ENCODE measurements around the gene ABCA5. TPM values are rescaled to one million over a fixed set of nuclear protein-coding genes. Genes with fewer than 3 reads are reported as not detected.

Gene ABCA5
- polyA plus RNA-seq, 3 donors: 0.50 to 3.1 (median 0.73) TPM

DNA sequence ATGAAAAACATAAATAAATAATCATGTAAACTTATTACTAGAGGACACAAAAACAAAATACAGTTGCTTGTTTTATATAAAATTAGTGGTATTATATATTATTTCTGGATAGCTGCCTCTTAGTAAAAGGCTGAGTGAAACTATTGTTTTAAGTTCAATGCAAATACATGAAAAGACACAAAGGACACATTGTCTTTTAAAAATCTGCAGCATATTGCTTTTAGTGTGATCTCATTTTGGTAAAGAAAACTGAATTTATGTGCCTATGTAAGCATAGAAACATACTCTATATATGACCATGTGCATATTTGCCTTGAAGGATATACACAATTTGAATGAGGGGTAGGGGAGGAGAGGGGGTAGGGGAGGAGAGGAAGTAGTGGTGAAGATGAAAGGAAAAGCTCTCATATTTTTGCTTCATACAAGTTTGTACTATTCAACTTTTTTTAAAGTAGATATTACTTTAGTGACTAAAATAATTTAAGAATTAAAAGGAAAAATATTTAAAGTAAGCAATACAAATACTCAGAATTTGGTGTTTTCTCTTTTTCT, 104.2 kb downstream of the ABCA5 start:
- Mint-ChIP-seq H3K4me1 (peaks cover 12% of the 10 kb centered on the region), H3K36me3 (no peaks in the 10 kb centered on the region), H3K27ac (no peak overlapping the region), H3K4me3 (no peak overlapping the region), H3K9me3 (peaks cover 0 to 4% (median 3%) of the 10 kb centered on the region in 7 donors), H3K27me3 (ENCODE audit: low read depth in 3 of 3) (no peaks in the 10 kb centered on the region)
- Histone ChIP-seq H2AFZ (ENCODE audit: insufficient read depth, low read depth, low read length, poor library complexity, severe bottlenecking) (no peak overlapping the region), H3K9me3 (replicated peaks in 1 of 2; ENCODE audit: control insufficient read depth in 1 of 2, insufficient read depth in 1 of 2, low read length in 2 of 2) (no peaks in the 10 kb centered on the region), H3K9ac (ENCODE audit: insufficient read depth, low read length, poor library complexity, severe bottlenecking) (no peak overlapping the region), H3K79me2 (ENCODE audit: insufficient read depth, low read length) (no peaks in the 10 kb centered on the region), H3K27ac (ENCODE audit: low read depth in 1 of 2, low read length in 2 of 2) (no peak overlapping the region), H3K4me2 (replicated peaks; ENCODE audit: extremely low read depth, low read length, poor library complexity, severe bottlenecking) (no peak overlapping the region), H3K4me3 (replicated peaks in 1 of 3; ENCODE audit: low read depth in 2 of 3, low read length in 3 of 3) (no peak overlapping the region), H3K27me3 (ENCODE audit: control insufficient read depth in 2 of 2, insufficient read depth in 2 of 2, low read length in 2 of 2) (no peaks in the 10 kb centered on the region), H3K36me3 (replicated peaks in 1 of 2; ENCODE audit: control insufficient read depth in 1 of 2, insufficient read depth in 2 of 2, low read length in 2 of 2) (no peaks in the 10 kb centered on the region), H3K4me1 (ENCODE audit: control insufficient read depth in 1 of 2, insufficient read depth in 2 of 2, low read length in 2 of 2) (peaks cover 4 to 7% of the 10 kb centered on the region in 2 donors), H4K20me1 (ENCODE audit: insufficient read depth, low read length) (no peaks in the 10 kb centered on the region)
- TF ChIP-seq, protein P1, sequence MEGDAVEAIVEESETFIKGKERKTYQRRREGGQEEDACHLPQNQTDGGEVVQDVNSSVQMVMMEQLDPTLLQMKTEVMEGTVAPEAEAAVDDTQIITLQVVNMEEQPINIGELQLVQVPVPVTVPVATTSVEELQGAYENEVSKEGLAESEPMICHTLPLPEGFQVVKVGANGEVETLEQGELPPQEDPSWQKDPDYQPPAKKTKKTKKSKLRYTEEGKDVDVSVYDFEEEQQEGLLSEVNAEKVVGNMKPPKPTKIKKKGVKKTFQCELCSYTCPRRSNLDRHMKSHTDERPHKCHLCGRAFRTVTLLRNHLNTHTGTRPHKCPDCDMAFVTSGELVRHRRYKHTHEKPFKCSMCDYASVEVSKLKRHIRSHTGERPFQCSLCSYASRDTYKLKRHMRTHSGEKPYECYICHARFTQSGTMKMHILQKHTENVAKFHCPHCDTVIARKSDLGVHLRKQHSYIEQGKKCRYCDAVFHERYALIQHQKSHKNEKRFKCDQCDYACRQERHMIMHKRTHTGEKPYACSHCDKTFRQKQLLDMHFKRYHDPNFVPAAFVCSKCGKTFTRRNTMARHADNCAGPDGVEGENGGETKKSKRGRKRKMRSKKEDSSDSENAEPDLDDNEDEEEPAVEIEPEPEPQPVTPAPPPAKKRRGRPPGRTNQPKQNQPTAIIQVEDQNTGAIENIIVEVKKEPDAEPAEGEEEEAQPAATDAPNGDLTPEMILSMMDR (IDR thresholded peaks at IDR 0.05): no peak
- no peak for DNase-seq
- intact Hi-C loops (cut with micrococcal nuclease): no loop called here

DNA sequence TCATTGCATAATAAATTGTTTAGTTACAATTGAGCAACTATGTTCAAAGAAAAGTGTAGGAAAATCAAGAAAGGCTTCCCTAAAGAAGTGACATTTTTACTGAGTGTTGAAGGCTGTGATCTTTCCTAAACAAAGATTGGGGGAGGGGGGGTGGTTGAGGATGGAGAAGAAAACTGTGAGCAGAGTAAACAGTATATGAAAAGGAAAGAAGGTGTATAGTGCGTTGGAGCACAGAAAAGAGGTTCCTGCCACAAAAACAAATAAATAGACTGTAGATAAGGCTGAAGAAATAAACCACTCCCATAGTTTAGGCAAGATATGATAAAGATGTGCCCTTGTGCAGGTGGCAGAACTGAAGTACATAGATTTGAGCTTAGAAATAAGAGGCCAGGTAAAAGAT, 106.8 kb downstream of the ABCA5 start:
- DNase-seq: no peak
- Histone ChIP-seq H3K9me3 (replicated peaks in 1 of 2; ENCODE audit: control insufficient read depth in 1 of 2, insufficient read depth in 1 of 2, low read length in 2 of 2) (no peaks in the 10 kb centered on the region), H3K9ac (ENCODE audit: insufficient read depth, low read length, poor library complexity, severe bottlenecking) (no peak overlapping the region), H3K27me3 (ENCODE audit: control insufficient read depth in 2 of 2, insufficient read depth in 2 of 2, low read length in 2 of 2) (no peaks in the 10 kb centered on the region), H3K27ac (ENCODE audit: low read depth in 1 of 2, low read length in 2 of 2) (no peak overlapping the region), H2AFZ (ENCODE audit: insufficient read depth, low read depth, low read length, poor library complexity, severe bottlenecking) (no peak overlapping the region), H3K4me2 (replicated peaks; ENCODE audit: extremely low read depth, low read length, poor library complexity, severe bottlenecking) (no peak overlapping the region), H3K4me1 (ENCODE audit: control insufficient read depth in 1 of 2, insufficient read depth in 2 of 2, low read length in 2 of 2) (no peaks in the 10 kb centered on the region), H4K20me1 (ENCODE audit: insufficient read depth, low read length) (no peaks in the 10 kb centered on the region), H3K4me3 (replicated peaks in 1 of 3; ENCODE audit: low read depth in 2 of 3, low read length in 3 of 3) (no peak overlapping the region), H3K36me3 (replicated peaks in 1 of 2; ENCODE audit: control insufficient read depth in 1 of 2, insufficient read depth in 2 of 2, low read length in 2 of 2) (no peaks in the 10 kb centered on the region), H3K79me2 (ENCODE audit: insufficient read depth, low read length) (no peaks in the 10 kb centered on the region)
- TF ChIP-seq, protein P1 (IDR thresholded peaks at IDR 0.05): no peak
- no peak overlapping the region for H3K4me3 Mint-ChIP-seq
- intact Hi-C loops (cut with micrococcal nuclease): no loop called here
- peaks cover 0 to 2% (median 0%) of the 10 kb centered on the region in 3 donors for H3K27me3 Mint-ChIP-seq (ENCODE audit: low read depth in 3 of 3)
- H3K36me3 Mint-ChIP-seq: no peaks in the 10 kb centered on the region
- H3K9me3 Mint-ChIP-seq: peaks cover 0 to 4% (median 3%) of the 10 kb centered on the region in 7 donors
- no CpG with 5 or more reads among the region's 1 CpG for WGBS (ENCODE audit: insufficient coverage)
- peak overlapping the region in 1 of 7 donors; percentile 53 for H3K27ac Mint-ChIP-seq
- peaks cover 5% of the 10 kb centered on the region for H3K4me1 Mint-ChIP-seq

Measured in CD14-positive monocyte (primary cell).